Cardiac septum (tissue), 1 donor: Measurements from ENCODE around the gene PPFIA4. TPM values are rescaled to one million over a fixed set of nuclear protein-coding genes. Genes with fewer than 3 reads are reported as not detected.

Source experiments
- DNase-seq: peaks from one replicate; pipeline ENCODE4 v3.0.0-alpha.2; 2020; ENCODE audit warnings: low spot score
- intact Hi-C: fragments of 100-400 bp; cut with DNase I; formaldehyde crosslinking; loops from one replicate; pipeline ENCODE4 v1.14.0; 2022
- total RNA-seq: library from RNA; stranded (reverse); fragmentation: NEBNext Ultra II Directional; extraction: Animal tissue kit (Norgen Biotek cat#: 25700); gene quantifications from one replicate; pipeline ENCODE4 v1.2.1, GENCODE V29; 2021
- donor health status: DM: no; HTN: no; CAD: no.

The PPFIA4 gene
- total RNA-seq, 1 donor from 2014 or later: 46.7 TPM

GRCh38 chr1:203038217-203038741, 12.0 kb downstream of the PPFIA4 start:
- intact Hi-C loops: loop anchor here (2.0 kb wide), 2 partner anchors 31 to 231 kb away; no protein-coding TSS in a partner anchor
- peak; percentile 86 for DNase-seq

- peak; percentile 89 for DNase-seq
- intact Hi-C loops: loop anchor here (1.0 to 2.0 kb wide), 5 partner anchors 30 to 230 kb away; no protein-coding TSS in a partner anchor
These were observed 12.8 kb downstream of the PPFIA4 start for GRCh38 chr1:203038891-203039608.

GRCh38 chr1:203039609-203040512, 13.6 kb downstream of the PPFIA4 start:
- peak; percentile 79 for DNase-seq
- intact Hi-C loops: loop anchor here (1.0 to 10.0 kb wide), 6 partner anchors 29 to 295 kb away; no protein-coding TSS in a partner anchor

GRCh38 chr1:203040513-203041275, 14.4 kb downstream of the PPFIA4 start:
- intact Hi-C loops: loop anchor here (10.0 kb wide), 1 partner anchor 294 kb away; no protein-coding TSS in a partner anchor
- peak; percentile 57 for DNase-seq

- peak; percentile 36 for DNase-seq
- intact Hi-C loops: loop anchor here (10.0 kb wide), 1 partner anchor 293 kb away; no protein-coding TSS in a partner anchor
These were observed 15.2 kb downstream of the PPFIA4 start for GRCh38 chr1:203041351-203041932.

GRCh38 chr1:203043830-203044545, 17.7 kb downstream of the PPFIA4 start:
- DNase-seq: peak; percentile 51
- intact Hi-C loops: loop anchor here (10.0 kb wide), 1 partner anchor 291 kb away; no protein-coding TSS in a partner anchor

- intact Hi-C loops: loop anchor here (10.0 kb wide), 1 partner anchor 290 kb away; no protein-coding TSS in a partner anchor
- no peak for DNase-seq
These were observed 18.4 kb downstream of the PPFIA4 start for GRCh38 chr1:203044546-203045250.

GRCh38 chr1:203045336-203045735, 19.0 kb downstream of the PPFIA4 start:
- no peak for DNase-seq
- intact Hi-C loops: loop anchor here (10.0 kb wide), 1 partner anchor 289 kb away; no protein-coding TSS in a partner anchor

GRCh38 chr1:203045821-203046594, 19.7 kb downstream of the PPFIA4 start:
- intact Hi-C loops: loop anchor here (10.0 kb wide), 1 partner anchor 289 kb away; no protein-coding TSS in a partner anchor
- DNase-seq: no peak

- intact Hi-C loops: loop anchor here (10.0 kb wide), 1 partner anchor 288 kb away; no protein-coding TSS in a partner anchor
- DNase-seq: no peak
These were observed 20.8 kb downstream of the PPFIA4 start for GRCh38 chr1:203046984-203047630.

- no peak for DNase-seq
- intact Hi-C loops: loop anchor here (10.0 kb wide), 1 partner anchor 287 kb away; no protein-coding TSS in a partner anchor
These were observed 21.8 kb downstream of the PPFIA4 start for GRCh38 chr1:203048086-203048485.

GRCh38 chr1:203048555-203049051, 22.3 kb downstream of the PPFIA4 start:
- intact Hi-C loops: loop anchor here (10.0 kb wide), 1 partner anchor 286 kb away; no protein-coding TSS in a partner anchor
- no peak for DNase-seq

GRCh38 chr1:203049077-203049476, 22.8 kb downstream of the PPFIA4 start:
- DNase-seq: no peak
- intact Hi-C loops: loop anchor here (10.0 kb wide), 1 partner anchor 286 kb away; no protein-coding TSS in a partner anchor

- intact Hi-C loops: loop anchor here (10.0 kb wide), 1 partner anchor 285 kb away; no protein-coding TSS in a partner anchor
- no peak for DNase-seq
These were observed 23.4 kb downstream of the PPFIA4 start for GRCh38 chr1:203049576-203050180.

GRCh38 chr1:203050826-203051225, 24.5 kb downstream of the PPFIA4 start:
- DNase-seq: no peak
- intact Hi-C loops: no loop called here
